HT-29 (cell line): ENCODE results near the gene ERAL1. TPM values are rescaled to one million over a fixed set of nuclear protein-coding genes. Genes with fewer than 3 reads are reported as not detected.
"Not testable (repeated sequence)": the region's sequence is repeated elsewhere in the genome, so short reads cannot be mapped to it uniquely, and the experiment has no call there.

Experiments used
- DNase-seq: peaks from one replicate; pipeline ENCODE4 v3.0.0-alpha.2; 2015; ENCODE audit warnings: low spot score
- total RNA-seq: library from RNA; depleted of rRNA; stranded (reverse); fragments of >200 nt; shearing (Covaris generic); gene quantifications from 2 replicates; pipeline ENCODE4 v1.2.3, GENCODE V29; 2014

The ERAL1 gene
- total RNA-seq, 1 experiment from 2014 or later, result 29.1 TPM

DNA sequence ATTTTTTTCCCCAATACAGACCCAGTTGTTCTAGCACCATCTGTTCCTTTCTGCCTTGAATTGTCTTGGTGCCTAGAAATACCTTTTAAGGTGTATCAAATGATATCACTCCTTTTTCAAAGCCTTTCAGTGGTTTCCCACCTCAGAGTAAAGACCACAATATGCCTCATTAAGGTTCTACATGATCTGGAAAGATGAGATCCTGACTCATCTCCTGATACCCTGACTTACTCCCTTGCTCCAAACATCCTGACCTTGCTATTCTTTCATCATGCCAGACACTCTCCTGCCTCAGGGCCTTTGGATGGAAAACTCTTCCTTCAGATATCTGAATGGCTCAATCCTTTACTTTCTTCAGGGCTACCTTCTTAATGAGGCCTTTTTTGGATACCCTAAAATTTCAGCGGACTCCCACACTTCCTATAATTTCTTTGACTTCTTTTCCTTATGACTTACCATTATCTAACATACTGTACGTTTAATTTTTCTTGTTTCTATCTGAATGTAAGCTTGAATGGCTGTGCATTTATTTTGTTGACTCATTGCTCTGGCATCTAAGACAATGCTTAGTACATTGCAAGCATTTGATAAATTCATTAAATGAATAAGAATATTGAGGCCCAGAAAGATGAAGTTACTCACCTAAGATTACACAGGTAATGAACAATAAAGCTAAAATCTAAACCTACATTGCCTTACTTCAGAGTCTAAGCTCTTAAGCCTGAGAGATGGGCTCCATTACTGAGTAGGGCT, 23.5 kb downstream of the ERAL1 start:
- no peak for DNase-seq

DNA sequence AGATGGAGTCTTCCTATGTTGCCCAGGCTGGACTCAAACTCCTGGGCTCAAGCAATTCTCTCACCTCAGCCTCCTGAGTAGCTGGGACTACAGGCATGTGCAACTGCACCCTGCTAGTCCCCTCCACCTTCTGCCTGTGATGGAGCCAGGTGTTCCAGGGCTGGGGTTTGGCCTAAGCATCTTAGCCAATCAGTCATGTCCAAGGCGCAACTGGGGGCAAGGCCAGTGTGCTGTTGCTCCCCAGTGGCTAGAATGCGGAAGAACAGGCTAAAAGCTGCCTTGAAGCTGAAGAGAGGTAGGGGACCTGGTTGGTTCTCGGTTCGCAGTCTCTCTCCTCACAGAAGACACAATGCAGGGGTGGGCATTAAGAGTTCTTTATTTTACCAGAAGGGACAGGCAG, 24.2 kb downstream of the ERAL1 start:
- peak; percentile 76 for DNase-seq

DNA sequence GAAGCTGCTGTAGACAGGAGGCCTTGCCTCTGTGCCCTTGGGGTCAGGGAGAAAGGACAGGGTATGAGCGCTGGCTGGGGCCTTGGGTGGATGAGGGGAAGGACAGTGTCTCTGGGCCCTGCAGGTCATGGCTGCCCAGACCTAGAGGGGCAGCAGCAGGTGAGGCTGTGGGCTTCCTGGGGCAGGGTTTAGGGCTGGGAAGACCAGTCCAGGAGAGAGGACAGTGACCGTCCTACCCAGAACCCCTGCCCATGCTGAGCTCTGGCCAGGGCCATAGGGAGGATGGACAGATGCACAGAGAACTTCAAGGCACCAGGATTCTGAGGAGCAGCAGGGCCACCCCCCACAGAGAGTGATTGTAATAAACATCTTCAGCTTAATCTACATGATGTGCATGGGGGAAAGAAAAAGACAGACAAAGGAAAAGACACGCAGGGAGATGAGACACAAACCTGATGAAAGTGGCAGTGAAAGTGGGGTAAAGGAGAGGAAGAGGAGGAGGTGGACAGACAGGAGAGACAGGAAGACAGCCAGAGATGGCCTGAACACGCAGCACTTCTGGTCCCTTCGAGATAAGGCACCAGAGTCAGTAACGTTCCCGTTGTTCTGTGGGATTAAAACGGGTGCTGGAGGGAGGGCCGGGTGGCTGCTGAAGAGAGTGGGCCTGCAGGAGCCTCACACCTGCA, 25.2 kb downstream of the ERAL1 start:
- DNase-seq, result no peak

DNA sequence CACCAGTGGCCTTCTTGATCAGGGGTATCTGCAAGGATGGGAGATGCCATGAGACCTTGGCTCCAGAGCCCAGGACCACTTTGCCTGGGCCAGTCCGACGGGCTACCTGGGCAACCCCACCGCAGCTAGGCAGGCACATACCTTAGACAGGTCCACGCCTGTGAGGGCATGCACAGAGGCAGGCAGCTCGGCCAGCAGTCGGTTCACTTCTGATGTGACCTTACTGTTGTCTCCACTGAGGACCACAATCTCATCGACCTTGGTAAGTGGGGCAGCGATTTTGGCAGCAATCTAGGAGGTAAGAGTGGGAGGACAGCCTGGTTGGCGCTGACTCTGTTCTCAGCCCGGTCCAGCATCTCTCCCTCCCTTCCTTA, 25.7 kb downstream of the ERAL1 start:
- no peak for DNase-seq

DNA sequence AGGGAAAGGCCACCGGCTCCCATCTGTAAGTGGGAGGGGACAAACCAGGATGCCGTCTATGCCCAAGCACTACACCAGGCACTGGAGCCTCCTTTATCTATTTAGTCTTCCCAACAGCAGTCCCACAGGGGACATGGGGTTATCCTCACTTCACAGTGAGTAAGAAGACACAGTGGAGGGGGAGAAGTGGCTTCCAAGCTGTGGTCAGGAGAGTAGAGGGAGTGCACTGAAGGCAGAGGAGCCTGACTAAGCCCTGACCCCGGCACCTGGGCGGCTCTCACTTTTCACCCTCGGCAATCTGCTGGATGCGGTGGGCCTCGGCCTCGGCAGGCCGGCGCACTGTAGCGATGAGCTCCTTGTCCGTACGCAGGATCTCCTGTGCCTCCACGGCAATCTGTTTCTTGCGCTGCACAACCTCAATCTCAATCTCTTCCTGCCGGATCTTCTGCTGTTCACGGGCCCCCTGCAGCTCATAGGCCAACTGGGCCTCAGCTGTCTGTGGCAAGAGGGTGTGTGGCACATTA, 26.8 kb downstream of the ERAL1 start:
- no peak for DNase-seq

DNA sequence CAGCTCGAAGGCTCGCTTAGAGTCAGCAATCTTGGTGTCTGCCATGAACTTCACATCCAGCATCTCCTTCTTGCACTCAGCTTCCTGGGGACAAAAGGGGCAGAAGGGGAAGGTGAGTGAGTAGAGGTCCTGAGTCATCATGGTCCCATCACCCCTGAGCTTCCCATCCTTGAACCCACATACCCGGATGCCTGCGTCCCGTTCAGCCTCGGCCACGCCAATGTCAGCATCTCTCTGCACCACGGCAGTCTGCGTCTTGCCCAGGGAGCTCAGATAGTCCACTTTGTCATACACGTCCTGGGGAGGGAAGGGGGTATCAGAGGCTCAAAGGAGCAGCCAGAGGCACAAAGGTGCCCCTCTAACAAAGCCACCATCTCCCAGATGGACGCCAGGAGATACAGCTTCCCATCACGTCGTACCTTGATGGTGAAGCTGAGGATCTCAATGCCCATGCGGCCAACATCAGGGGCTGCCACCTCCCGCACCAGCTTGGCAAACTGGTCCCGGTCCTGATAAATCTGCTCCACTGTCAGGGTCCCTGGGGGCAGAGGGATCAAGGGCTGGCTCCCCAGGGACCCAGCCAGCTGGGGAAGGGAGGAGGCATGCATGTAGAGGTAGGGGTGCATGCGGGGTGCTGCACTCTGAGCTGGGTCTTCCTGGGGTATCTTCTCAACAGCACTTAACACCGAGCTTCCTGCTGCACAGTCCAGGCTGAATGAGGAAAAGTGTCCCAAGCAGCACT, 27.5 kb downstream of the ERAL1 start:
- no peak for DNase-seq

DNA sequence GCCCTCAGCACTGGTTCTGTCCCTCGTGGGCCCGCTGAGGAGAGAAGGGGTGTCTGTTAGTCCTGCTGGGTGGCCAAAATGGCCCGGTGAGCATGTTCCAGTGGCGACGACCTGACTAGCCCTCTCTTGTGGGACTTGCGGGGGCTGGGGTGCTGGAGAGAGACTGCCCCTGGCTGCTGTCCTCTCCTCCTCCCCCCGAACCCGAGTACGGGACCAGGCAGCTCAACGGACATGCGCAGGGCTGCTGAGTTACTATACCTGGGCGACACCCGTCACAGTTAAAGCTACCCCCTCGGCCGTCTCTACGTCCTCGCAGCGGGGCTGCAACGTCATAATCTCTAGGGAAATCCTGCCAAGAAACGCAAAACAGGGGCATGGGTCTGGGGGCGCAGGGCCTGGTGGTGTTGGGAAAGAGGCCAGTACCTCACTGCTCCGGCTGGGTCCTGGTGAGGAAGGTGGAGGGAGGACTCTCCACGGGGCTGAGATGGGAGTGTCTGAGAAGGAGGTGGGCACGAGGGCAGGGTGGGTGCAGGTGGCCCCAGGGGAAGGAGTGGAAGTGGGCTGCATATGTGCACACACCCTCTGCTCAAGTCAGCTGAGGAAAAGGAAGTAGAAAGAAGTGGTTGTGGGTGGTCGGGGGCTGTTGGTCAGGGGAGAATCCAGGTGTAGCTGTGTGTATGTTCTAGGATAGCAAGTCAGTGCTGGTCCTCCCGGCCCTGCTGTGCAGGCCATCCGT, 29.3 kb downstream of the ERAL1 start:
- DNase-seq, result no peak

DNA sequence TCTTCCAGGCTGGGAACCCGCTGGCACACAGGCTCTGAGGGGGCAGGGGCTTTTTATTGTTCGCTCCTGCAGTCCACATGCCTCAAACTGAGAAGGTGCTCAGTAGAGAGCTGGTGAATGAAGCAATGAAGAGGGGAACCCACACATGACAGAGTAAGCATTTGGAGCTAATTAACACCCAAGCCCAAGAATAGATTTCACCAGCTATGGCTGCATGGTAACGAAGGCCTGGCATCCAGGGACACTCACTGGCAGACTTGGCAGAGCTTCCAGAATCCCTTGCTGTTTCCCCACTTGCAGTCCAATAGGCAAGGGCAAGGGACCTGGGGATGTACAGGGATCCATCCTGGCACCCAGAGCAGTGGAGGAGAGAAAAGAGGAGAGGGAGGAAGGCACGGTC, 30.5 kb downstream of the ERAL1 start:
- DNase-seq, result no peak

DNA sequence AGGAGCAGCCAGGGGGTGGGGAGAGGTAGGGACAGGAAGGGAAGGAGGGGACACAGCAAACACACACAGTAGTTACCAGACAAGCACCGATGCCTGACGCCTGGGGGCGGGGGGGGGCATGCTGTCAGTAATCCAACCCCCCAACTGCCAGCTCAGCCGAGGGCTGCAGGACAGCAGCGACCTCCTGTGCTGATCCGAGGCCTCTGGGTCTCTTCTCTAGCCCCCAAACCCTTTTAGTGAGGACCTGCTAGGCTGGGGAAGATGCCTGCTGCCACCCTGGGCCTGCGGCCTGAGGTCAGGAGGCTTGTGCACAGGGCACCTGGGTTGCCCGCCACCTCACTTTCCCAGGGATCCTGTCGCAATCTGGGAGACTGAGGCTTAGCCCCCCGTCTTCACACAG, 31.1 kb downstream of the ERAL1 start:
- DNase-seq, result no peak

DNA sequence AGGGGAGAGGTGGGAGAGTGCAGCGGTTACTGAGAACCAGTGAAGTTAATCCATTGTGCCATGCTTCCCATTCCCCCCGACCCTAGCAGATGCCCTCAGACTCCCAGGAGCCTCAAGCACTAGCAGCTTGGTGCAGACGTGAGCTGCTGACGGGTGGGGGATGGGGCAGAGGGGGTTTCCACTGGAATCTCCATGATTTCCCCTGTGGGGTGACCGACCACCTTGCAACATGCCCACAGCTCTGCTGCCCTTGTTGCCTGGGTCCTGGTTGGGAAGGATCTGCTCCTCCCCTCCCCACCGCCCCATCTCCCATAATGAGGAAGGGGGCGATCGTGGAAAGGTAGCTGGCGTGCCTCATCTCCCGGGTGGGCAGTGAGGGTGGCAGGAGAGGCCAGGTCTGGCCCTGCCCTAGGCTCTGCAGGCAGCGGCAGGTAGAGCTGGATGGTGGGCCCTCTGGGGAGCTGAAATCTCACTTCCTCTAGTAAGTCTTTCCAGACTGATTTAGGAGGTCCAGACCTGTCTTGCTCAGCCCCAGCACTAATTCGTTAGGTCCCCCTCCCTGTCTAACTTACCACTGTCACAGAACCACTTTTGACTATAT, 33.2 kb downstream of the ERAL1 start:
- no peak for DNase-seq

DNA sequence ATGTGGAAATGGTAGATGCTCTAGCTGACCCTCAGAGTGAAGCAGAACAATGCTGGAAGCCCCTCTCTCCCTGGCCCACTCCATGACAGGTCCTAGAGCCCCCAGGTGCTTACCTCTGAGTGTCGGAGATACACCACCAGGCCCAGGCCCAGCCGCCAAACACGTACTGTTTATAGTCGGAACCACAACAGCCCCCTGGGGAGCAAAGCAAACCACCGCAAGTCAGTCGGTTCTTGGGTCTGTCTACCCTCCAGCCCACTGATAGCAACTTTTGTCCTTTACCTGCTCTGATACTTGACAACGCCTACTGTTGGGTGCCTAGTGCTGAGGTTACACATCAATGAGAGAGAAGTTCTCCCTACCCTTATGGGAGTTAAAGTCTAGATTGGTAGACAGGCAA, 34.0 kb downstream of the ERAL1 start:
- DNase-seq, result no peak

DNA sequence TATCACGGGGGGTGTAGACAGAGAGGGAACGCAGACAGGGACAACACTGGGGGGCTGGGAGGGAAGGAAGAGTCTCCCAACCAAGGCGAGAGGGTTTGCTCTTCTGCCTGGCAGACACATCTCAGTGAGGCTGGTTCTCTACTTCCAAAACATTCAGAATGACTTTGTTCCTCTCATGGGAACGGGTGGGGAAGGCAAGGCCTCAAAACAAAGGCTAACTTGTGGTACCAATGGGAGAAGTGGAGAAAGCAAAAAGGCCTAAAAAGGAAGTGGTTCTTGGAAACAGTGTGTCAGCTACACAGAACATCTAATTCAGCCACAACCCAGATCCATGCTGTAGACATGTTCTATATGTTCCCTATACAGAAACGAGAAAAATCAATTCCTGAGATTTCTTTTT, 35.2 kb downstream of the ERAL1 start:
- DNase-seq, result no peak

DNA sequence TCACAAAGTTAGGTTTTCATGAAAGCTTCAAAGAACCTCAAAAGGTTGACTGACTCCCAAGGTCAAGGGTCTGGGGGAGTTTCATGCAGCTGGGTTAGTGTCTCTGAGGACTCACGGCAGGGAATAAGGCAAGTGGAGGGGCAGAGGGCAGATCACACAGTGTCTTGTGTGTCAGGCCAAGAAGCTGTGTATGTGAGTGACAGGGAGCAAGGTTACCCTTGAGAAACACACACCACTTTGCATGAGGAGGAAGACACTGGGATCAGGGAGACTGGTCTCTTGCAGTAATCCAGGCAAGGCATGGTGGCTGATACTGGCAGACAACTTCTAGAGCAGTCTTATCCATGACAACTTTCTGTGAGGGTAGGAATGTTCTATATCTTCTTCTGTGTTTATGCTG, 36.4 kb downstream of the ERAL1 start:
- no peak for DNase-seq

DNA sequence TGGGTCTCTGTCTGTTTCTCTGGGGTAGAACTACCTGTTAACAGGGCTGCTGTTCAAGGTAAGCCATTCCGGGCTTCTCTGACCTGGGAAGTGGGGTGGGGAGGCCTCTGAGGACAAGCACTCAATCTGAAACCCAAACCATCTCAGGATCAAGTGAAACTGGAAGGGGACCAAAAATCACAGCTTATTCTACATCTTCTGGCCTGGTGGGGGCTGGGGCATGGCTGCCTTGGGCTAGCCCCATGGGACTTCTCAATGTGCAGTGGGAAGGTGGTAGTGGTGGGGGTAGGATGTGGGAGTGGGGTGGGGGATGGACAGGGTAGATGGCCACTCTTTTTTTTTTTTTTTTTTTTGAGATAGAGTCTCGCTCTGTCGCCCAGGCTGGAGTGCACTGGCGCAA, 37.2 kb downstream of the ERAL1 start:
- no peak for DNase-seq

DNA sequence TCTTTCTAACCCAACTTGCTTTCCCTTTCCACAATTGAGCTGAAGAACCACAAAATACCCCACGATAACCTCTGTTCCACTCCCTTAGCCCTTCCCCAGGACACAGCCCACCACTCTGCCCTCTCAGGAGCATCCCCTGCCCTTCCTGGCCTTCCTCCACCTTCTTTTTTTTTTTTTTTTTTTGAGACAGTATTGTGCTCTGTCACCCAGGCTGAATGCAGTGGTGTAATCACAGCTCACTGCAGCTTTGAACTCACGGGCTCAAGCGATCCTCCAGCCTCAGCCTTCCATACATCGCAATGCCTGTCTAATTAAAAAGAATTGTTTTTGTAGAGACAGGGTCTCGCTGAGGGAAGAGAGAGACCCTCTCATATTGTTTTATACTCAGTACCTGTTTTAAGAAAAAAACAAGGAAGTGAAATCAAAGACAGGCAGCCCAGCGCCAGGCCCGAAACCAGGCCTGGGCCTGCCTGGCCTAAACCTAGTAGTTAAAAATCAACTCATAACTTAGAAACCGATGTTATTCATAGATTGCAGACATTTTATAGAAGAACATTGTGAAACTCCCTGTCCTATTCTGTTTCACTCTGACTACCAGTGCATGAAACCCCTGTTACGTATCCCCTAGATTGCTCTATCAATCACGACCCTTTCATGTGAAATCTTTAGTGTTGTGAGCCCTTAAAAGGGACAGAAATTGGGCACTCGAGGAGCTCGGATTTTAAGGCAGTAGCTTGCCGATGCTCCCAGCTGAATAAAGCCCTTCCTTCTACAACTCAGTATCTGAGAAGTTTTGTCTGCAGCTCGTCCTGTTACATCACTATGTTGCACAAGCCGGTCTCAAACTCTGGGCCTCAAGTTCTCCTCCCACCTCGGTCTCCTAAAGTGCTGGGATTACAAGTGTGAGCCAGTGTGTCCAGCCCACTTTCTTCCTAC, 38.7 kb downstream of the ERAL1 start:
- not testable (repeated sequence) for DNase-seq

DNA sequence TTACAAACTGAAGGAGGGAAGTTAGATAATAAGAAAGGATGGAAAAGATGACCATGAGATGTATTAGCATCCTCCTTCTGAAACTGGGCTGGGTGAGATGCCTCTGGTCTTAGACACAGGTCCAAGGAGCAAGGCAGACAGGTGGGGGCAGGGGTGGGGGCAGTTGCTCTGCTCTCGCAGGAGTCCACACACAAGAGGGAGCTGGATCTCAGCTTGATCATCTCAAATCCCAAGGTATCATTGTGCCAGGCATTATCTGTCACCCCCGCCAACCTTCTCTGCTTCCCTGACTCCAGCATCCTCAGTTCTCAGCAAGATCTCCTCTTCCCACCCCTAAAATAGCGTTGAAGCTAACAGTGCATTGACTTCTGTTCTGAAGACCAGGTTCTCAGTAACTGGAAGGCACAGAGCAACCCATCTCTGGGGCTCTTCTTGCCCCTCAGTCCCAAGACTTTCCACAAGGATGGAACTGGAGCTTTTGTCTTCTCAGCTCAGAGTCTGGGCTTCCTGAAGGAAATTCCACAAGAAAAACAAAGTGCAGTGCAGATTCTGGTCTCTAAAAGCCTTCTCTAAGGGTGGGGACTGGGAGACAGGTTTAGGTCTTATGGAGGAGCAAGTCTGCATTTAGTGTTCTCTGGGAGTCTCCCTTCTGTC, 41.1 kb downstream of the ERAL1 start:
- peak; percentile 14 for DNase-seq

DNA sequence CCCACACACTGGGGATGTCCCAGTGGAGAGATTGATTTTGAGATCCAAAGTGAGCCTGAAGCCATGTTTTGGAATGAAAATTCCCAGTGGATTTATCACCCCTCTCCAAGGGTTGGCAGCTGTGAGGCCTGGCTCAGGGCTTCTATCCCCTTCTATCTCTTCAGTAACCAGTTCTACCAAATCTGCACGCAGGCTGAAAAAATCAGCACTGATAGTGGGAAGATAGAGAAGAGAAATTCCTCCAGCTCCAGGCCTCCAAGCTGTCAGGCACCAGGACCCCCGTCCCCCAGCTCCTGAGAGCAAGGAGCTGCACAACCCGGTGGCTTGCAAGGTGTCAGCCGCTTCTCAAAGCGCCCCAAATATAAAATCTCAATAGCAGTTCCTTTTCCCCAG, 41.7 kb downstream of the ERAL1 start:
- no peak for DNase-seq

DNA sequence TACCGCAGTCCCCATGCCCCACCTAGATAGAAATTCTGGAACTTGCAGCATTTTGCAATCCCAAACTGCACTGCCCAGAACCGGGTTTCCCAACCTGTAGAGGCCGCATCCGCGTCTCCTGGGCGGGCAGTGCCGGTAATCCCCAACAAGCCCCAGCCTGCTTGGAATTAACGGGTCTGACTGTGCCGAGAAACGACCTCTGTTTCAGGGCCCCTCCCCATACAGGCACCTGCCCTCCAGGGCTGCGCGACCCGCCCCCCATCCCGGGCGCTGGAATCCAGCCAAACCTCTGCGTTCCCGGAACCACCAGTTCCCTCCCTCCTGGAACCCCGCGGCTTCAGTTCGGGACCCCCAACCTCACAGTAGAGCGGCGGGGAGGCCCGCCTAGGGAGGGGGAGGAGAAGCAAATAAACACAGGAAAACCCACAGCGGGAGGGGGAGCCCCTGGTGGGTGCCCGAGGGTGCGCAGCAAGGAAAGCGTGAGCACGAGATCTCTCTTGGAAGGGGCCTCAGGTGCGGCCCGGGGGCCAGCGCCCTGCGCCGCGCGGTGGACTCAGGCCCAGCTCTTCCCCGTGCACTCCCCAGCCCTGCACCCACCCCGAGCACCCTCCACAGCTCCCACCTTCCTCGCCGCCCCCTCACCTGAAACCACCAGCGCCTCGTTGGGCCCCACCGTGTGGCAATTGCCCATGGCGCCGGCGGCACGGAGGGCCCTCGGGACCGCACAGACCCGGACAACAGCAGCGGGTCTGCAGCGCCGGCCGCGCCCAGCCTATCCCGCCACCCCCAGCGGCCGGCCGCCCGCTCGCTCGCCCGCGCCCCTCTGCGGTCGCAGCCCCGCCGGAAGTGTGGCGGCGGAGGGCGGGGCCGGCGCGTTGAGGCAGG, 42.3 kb downstream of the ERAL1 start, which contains the start of gene FLOT2:
TSS of gene FLOT2 (minus strand) at position 850 of the 885 bp plus-strand sequence. CDS start at position 691, 159 bp downstream.
- peak; percentile 44 for DNase-seq
